NCI-H69 (cell line): Measurements from ENCODE around the gene FAM163A.
"Not testable (repeated sequence)": the region's sequence is repeated elsewhere in the genome, so short reads cannot be mapped to it uniquely, and the experiment has no call there.

Source experiments
- DNase-seq: peaks from one replicate; lab custom pipeline; 2025; lab: John Stamatoyannopoulos, UW

The FAM163A gene

DNA sequence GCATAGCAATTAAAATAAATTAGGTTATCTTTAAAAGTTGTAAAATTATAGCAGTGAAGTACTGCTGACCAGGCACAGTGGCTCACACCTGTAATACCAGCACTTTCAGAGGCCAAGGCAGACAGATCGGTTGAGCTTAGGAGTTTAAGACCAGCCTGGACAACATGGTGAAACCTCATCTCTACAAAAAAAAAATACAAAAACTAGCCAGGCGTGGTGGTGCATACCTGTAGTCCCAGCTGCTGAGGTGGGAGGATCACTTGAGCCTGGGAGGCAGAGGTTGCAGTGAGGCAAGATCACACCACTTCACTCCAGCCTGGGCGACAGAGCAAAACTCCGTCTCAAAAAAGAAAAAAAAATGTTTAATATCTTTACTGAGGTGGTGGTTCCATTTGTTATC lies 112.7 kb downstream of the FAM163A start:
- DNase-seq: not testable (repeated sequence)

GRCh38 chr1:179856296-179856695 lies 113.2 kb downstream of the FAM163A start:
- DNase-seq: no peak

- DNase-seq: no peak
These were observed 113.9 kb downstream of the FAM163A start for GRCh38 chr1:179857009-179857408.

GRCh38 chr1:179860652-179861051 lies 117.6 kb downstream of the FAM163A start:
- DNase-seq: no peak

DNA sequence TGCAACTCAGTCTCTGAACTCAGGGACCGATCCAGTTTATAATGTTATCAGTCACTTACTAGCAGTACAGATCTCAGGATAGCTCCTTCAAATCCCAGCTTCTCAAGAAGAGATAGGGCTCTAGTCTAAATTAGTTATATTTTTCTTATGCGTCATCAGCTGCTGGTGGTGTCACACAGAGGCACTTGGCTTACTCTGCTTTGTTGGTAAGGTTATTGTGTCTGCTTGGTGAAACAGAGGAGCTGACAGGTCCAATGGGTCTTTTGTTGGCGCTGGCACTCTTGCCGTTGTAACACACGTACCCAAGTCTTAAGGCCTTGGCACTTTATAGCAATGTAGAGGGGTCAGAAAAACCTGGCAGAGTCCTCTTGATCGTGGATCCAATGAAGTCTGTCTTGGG lies 122.3 kb downstream of the FAM163A start:
- DNase-seq: no peak
